ENCODE results near the gene TMPRSS2.
A peak's percentile ranks its signal among the peaks of the same experiment; 100 is the strongest.

The TMPRSS2 gene

DNA sequence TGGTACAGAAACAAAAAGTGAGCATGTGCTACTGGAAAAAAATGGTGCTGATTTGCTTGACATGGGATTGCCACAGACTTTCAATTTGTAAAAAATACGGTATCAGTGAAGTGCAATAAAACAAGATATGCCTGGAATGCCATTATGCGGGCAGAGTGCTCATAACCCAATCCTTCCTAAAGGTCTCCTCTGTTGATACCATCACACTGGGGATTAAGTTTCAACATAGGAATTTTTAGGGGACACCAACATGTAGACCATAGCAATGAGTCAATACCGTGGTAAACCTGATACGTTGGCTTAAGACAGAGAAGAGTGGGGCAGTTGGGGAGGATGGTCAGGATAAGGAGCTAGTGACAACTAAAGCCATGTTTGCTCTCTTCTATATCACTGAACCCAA is 61.4 kb downstream of the TMPRSS2 start:
- no peak for DNase-seq

- DNase-seq, result no peak
Measured at GRCh38 chr21:41445465-41445862, 62.5 kb downstream of the TMPRSS2 start.

- DNase-seq, result no peak
Measured at GRCh38 chr21:41444703-41445464, 63.1 kb downstream of the TMPRSS2 start.

- no peak for DNase-seq
Measured at GRCh38 chr21:41443562-41443961, 64.4 kb downstream of the TMPRSS2 start.

DNA sequence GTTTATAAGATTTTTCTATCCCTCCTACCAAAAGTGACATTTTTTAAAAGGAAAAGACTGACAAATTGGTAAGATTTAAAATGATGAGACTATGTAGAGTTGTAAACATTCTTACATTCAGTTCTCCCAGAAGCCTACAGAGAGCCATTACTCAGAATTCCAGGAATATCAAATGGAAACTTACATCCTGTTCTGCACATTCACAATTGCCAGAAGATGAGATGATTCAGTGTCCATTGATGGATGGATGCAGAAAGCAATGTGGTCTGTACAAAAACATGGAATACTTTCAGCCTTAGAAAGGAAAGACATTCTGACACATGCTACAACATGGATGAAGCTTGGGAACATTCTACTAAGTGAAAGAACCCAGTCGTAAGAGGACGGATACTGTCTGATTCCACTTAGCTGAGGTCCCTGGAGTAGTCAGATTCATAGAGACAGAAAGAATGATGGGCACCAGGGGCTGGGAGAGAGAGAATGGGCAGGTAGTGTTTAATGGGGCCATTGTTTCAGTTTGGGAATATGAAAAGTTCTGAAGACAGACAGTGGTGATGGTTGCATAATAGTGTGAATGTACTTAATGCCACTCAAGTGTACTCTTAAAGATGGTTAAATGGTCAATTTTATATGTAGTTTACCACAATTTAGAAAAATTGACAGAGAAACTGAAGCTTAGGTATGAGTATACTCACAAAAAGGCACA is 65.3 kb downstream of the TMPRSS2 start:
- DNase-seq, result no peak

DNA sequence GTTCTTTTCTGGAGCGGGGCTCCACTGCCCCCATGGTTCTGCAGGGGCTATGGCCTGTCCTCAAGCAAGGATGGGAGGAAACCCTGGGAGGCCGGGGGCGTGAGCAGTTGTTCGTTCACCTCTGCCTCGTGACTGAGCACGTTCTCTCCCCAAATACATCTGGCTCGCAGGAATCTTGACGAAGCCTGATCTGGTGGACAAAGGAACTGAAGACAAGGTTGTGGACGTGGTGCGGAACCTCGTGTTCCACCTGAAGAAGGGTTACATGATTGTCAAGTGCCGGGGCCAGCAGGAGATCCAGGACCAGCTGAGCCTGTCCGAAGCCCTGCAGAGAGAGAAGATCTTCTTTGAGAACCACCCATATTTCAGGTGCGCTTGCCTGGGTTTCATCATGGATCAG is 66.4 kb downstream of the TMPRSS2 start:
- no peak for DNase-seq

DNA sequence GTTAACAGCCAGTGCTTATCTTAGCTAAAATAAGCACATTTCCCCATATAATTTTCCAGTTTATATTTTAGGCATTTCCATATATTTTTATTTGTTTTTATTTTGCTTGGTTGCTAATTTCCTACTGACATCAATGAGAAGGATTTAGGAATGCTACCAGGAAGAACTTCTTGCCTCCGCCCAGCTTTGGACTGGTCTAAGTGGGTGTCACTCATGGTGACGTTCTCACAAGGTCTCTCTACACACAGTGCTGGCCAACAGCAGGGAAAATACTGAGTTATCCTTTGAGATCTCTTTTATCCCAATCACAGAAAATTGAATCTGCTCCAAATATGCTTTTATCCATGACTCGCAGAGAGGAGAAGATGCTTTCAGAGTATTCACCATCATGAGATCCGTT is 68.7 kb downstream of the TMPRSS2 start:
- DNase-seq, result no peak

GRCh38 chr21:41438425-41439113 is 69.4 kb downstream of the TMPRSS2 start:
- DNase-seq, result no peak

GRCh38 chr21:41437729-41438128 is 70.2 kb downstream of the TMPRSS2 start:
- no peak for DNase-seq

DNA sequence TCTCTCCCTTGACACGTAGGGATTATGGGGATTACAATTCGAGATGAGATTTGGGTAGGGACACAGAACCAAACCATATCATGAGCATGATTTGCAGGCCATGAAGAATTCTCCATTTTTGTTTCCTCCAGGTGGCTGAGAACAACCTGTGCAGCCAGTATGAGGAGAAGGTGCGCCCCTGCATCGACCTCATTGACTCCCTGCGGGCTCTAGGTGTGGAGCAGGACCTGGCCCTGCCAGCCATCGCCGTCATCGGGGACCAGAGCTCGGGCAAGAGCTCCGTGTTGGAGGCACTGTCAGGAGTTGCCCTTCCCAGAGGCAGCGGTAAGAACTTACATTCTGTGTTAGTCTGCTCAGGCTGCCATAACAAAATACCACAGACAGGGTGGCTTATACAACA is 72.3 kb downstream of the TMPRSS2 start:
- DNase-seq, result no peak

- no peak for DNase-seq
Measured at GRCh38 chr21:41433566-41433965, 74.4 kb downstream of the TMPRSS2 start.

GRCh38 chr21:41432562-41433460 is 75.1 kb downstream of the TMPRSS2 start:
- no peak for DNase-seq

- no peak for DNase-seq
Measured at GRCh38 chr21:41431788-41432548, 76.0 kb downstream of the TMPRSS2 start.

DNA sequence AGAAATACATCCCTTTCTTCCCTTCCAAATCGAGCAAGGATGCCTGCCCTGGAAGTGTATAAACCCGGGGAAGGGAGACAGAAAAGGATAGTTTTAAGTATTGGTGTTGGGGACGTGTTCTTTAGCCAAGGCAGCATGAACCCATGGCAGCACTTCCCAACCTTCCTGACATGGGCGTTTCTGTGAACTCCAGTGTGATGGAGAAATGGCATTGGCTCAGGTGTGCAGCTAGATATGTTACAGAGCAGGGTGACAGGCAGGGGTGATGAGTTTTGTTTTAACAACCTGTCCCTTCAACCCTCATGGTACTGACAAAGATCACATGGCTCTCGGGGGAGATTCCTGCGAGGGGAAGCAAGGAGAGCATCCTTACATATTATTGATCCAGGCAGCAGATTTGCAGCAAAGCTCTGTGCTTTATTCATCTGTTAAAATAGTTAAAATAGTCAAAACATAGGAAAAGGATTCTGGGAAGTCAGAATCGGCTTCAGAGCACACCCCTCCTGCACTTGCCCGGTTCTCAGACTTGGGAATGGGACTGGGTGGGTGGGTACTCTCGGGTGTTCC is 78.0 kb downstream of the TMPRSS2 start:
- no peak for DNase-seq

GRCh38 chr21:41429305-41429704 is 78.7 kb downstream of the TMPRSS2 start:
- DNase-seq, result no peak

GRCh38 chr21:41428847-41429246 is 79.1 kb downstream of the TMPRSS2 start:
- no peak for DNase-seq

- DNase-seq, result no peak
Measured at GRCh38 chr21:41428311-41428710, 79.6 kb downstream of the TMPRSS2 start.

DNA sequence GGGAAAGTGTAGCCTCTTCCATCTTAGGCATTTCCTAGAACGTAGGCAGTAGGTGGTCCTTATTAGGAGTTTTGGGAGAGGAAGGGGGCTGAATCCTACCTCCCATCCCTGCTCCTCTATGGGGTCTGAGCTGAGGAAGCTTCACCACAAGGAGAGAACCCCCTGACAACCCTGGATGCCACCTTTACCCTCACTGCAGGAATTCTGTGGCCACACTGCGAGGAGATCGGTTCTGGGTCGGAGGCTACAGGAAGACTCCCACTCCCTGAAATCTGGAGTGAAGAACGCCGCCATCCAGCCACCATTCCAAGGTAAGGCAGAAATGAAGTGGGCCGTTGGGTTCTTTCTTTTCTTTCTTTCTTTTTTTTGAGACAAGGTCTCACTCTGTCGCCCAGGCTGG is 80.4 kb downstream of the TMPRSS2 start:
- no peak for DNase-seq

DNA sequence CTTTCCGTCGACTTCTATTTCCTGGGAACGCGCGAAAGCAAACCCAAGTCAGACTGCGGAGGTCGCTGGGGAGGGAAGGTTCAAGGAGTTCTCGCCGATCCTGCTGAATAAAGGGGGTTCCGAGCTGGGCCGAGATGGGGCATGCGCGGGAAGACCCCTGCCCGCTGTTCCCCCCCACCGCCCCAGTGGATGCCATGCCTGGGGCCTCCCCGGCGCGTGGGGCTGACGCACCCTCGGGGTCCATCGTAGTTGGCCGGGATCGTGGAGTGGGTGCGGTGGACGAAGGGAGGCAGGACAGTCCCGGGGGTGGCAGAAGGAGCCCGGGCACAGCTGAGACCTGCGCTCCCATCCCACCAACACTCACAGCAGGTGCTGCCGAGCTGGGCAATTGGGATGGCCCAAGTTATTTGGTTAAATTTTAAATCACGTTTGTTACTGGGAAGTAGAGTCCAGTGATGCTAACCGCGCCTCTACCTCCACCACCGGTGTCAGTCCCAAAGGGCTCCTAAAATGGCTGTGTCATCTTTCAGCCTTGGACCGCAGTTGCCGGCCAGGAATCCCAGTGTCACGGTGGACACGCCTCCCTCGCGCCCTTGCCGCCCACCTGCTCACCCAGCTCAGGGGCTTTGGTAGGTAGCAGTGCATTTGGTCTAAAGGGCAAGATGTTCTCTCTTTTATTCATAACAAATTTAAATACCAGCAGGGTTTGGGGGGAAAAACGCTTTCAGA is 81.1 kb downstream of the TMPRSS2 start:
- DNase-seq, result no peak

- peak; percentile 87 for DNase-seq
Measured at GRCh38 chr21:41425954-41426675, 81.8 kb downstream of the TMPRSS2 start, which contains the start of gene MX1. TSS of gene MX1 (plus strand) at chr21:41426239. CDS start at chr21:41432071, 5,832 bp downstream.
